Parathyroid adenoma (tissue), 2 donors: Measurements from ENCODE around the gene ATP5PO.
A peak's percentile ranks its signal among the peaks of the same experiment; 100 is the strongest.

Experiments
- H2AFZ ChIP-seq: fragments of 300-600 bp; sonication (generic); one replicate; pipeline ENCODE4 v1.7.0; 2017; ENCODE audit warnings: antibody characterized with exemption, mild to moderate bottlenecking
- H3K27ac ChIP-seq: fragments of 300-600 bp; sonication (generic); one replicate; pipeline ENCODE4 v1.7.0; 2017
- H3K27me3 ChIP-seq: fragments of 300-600 bp; sonication (generic); one replicate; pipeline ENCODE4 v1.7.0; 2017; ENCODE audit warnings: low read length; ENCODE audit not compliant: control insufficient read depth, insufficient read depth
- H3K36me3 ChIP-seq: fragments of 300-600 bp; sonication (generic); one replicate; pipeline ENCODE4 v1.7.0; 2017; ENCODE audit warnings: low read length; ENCODE audit not compliant: control insufficient read depth, insufficient read depth
- H3K4me1 ChIP-seq: fragments of 300-600 bp; sonication (generic); one replicate; pipeline ENCODE4 v1.7.0; 2017; ENCODE audit warnings: control low read depth
- H3K4me2 ChIP-seq: fragments of 300-600 bp; sonication (generic); one replicate; pipeline ENCODE4 v1.7.0; 2017; ENCODE audit warnings: low read length
- H3K4me3 ChIP-seq: fragments of 300-600 bp; sonication (generic); one replicate; pipeline ENCODE4 v1.7.0; 2017; ENCODE audit warnings: low read depth, low read length
- H3K79me2 ChIP-seq: fragments of 300-600 bp; sonication (generic); one replicate; pipeline ENCODE4 v1.7.0; 2017; ENCODE audit warnings: control low read depth
- H3K9ac ChIP-seq: fragments of 300-600 bp; sonication (generic); one replicate; pipeline ENCODE4 v1.7.0; 2017; ENCODE audit warnings: mild to moderate bottlenecking
- H3K9me3 ChIP-seq: fragments of 300-600 bp; sonication (generic); one replicate; pipeline ENCODE4 v1.7.0; 2017; ENCODE audit warnings: low read length; ENCODE audit not compliant: control insufficient read depth
- TF ChIP-seq, protein P1 (sequence below): fragments of 300-600 bp; sonication (generic); IDR thresholded peaks from one replicate; pipeline ENCODE4 v1.7.0; 2017; ENCODE audit warnings: antibody characterized with exemption, mild to moderate bottlenecking
- donor health status: primary hyperparathyroidism.

ATP5PO gene, protein sequence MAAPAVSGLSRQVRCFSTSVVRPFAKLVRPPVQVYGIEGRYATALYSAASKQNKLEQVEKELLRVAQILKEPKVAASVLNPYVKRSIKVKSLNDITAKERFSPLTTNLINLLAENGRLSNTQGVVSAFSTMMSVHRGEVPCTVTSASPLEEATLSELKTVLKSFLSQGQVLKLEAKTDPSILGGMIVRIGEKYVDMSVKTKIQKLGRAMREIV

GRCh38 chr21:33915368-33916199 is at the start of gene ATP5PO:
Gene ATP5PO, minus strand, starts transcription at chr21:33915804. Its CDS starts 41 bp downstream, at chr21:33915763.
- Histone ChIP-seq H2AFZ (peak within 1 kb of the TSS; percentile 87), H3K9ac (peak within 1 kb of the TSS; percentile 49), H3K27ac (peak within 1 kb of the TSS; percentile 80), H3K27me3 (no peaks in the 10 kb centered on the region), H3K4me2 (peak within 1 kb of the TSS; percentile 64), H3K4me3 (peak within 1 kb of the TSS; percentile 87), H3K36me3 (no peaks in the 10 kb centered on the region), H3K4me1 (peaks cover 3% of the 10 kb centered on the region), H3K9me3 (no peaks in the 10 kb centered on the region), H3K79me2 (peaks cover 4% of the 10 kb centered on the region)
- TF ChIP-seq, protein P1, sequence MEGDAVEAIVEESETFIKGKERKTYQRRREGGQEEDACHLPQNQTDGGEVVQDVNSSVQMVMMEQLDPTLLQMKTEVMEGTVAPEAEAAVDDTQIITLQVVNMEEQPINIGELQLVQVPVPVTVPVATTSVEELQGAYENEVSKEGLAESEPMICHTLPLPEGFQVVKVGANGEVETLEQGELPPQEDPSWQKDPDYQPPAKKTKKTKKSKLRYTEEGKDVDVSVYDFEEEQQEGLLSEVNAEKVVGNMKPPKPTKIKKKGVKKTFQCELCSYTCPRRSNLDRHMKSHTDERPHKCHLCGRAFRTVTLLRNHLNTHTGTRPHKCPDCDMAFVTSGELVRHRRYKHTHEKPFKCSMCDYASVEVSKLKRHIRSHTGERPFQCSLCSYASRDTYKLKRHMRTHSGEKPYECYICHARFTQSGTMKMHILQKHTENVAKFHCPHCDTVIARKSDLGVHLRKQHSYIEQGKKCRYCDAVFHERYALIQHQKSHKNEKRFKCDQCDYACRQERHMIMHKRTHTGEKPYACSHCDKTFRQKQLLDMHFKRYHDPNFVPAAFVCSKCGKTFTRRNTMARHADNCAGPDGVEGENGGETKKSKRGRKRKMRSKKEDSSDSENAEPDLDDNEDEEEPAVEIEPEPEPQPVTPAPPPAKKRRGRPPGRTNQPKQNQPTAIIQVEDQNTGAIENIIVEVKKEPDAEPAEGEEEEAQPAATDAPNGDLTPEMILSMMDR = no peak

GRCh38 chr21:33964706-33965325 is 49.2 kb upstream of the ATP5PO start:
- Histone ChIP-seq H3K27ac (no peak overlapping the region), H3K27me3 (no peaks in the 10 kb centered on the region), H3K4me1 (no peaks in the 10 kb centered on the region), H3K4me3 (no peak overlapping the region), H2AFZ (no peak overlapping the region), H3K9ac (no peak overlapping the region), H3K9me3 (no peaks in the 10 kb centered on the region), H3K36me3 (no peaks in the 10 kb centered on the region), H3K4me2 (no peak overlapping the region), H3K79me2 (no peaks in the 10 kb centered on the region)
- TF ChIP-seq, protein P1 = no peak

- Histone ChIP-seq H3K27ac (no peak overlapping the region), H3K9me3 (no peaks in the 10 kb centered on the region), H3K36me3 (no peaks in the 10 kb centered on the region), H3K4me1 (no peaks in the 10 kb centered on the region), H3K4me2 (no peak overlapping the region), H3K79me2 (no peaks in the 10 kb centered on the region), H3K4me3 (no peak overlapping the region), H3K27me3 (no peaks in the 10 kb centered on the region), H3K9ac (no peak overlapping the region), H2AFZ (no peak overlapping the region)
- TF ChIP-seq, protein P1 = no peak
Observed at GRCh38 chr21:33963848-33964555, 48.4 kb upstream of the ATP5PO start.

DNA sequence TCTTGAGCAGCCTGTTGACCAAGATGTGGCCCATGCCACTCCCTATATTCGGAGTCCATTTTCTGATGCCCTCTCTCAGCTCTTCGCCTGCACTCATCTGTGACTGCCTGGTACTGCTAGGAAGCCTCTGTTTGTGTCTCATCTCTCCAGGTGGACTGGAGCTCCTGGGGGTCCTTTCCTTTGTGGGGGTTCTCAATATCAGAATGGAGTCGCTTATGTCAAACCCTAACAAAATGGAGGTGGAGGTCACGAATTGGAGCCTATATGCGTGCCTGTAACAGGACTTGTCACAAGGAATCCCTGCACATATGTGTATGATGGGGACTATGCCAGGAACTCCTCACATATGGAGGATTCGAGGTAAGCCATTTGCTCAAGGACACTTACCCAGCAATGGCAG is 46.7 kb upstream of the ATP5PO start:
- Histone ChIP-seq H3K4me1 (no peaks in the 10 kb centered on the region), H2AFZ (no peak overlapping the region), H3K36me3 (no peaks in the 10 kb centered on the region), H3K9ac (no peak overlapping the region), H3K4me3 (no peak overlapping the region), H3K4me2 (no peak overlapping the region), H3K27me3 (no peaks in the 10 kb centered on the region), H3K79me2 (no peaks in the 10 kb centered on the region), H3K27ac (no peak overlapping the region), H3K9me3 (no peaks in the 10 kb centered on the region)
- TF ChIP-seq, protein P1 = no peak
